HepG2 (cell line): ENCODE results near the gene SPTBN2. TPM values are rescaled to one million over a fixed set of nuclear protein-coding genes. Genes with fewer than 3 reads are reported as not detected.

ENCODE experiments used
- ATAC-seq: fragments of 200-7000 bp; cut with Tn5 transposase; 3 replicates; pipeline ENCODE4 v1.9.1; 2020; ENCODE audit warnings: mild to moderate bottlenecking, moderate library complexity
- BruUV-seq: library from RNA; stranded (reverse); fragments of 400-500 nt; replicated peaks from 2 replicates; lab custom pipeline; 2021; lab: Mats Ljungman, UMichigan
- CTCF ChIA-PET: fragments of 300-600 bp; formaldehyde crosslinking; extraction: SDS; loops from one replicate; lab custom pipeline; 2021; ENCODE audit warnings: low total read pairs, inconsistent platforms, low intra/inter-chr PET ratio; lab: Yijun Ruan, JAX
- POLR2A ChIA-PET: fragments of 350-600 bp; sonication (Branson Sonifier 250); formaldehyde crosslinking; loops from one replicate; lab custom pipeline; 2020; ENCODE audit warnings: antibody characterized with exemption, inconsistent platforms; lab: Yijun Ruan, JAX
- DNase-seq: peaks from one replicate; pipeline ENCODE4 v3.0.0-alpha.2; 2015; ENCODE audit warnings: low spot score
- FAIRE-seq: peaks from 3 replicates; lab custom pipeline; 2011; peaks lifted over from hg19 to GRCh38; lab: Jason Lieb, UNC
- H2AFZ ChIP-seq: one replicate; pipeline ENCODE4 v1.6.1; 2011; ENCODE audit warnings: low read length, inconsistent platforms
- H3K27ac ChIP-seq: fragments of 300-600 bp; 3 replicates; pipeline ENCODE4 v1.8.0; 2011; ENCODE audit warnings: mixed run types, mild to moderate bottlenecking, mixed read lengths, low read length, inconsistent platforms; ENCODE audit not compliant: insufficient read depth; ENCODE audit errors: extremely low read length
- H3K27me3 ChIP-seq, 2 experiments: fragments of 200-600 bp in 1 of 2; 2 replicates in 1 of 2; 3 replicates in 1 of 2; pipeline versions ENCODE4 v1.6.0 to v1.8.0; 2011; ENCODE audit warnings: low read length in 2 of 2, mild to moderate bottlenecking in 2 of 2, moderate library complexity in 2 of 2, inconsistent platforms in 1 of 2; ENCODE audit not compliant: insufficient read depth in 2 of 2, control insufficient read depth in 1 of 2
- H3K36me3 ChIP-seq, 2 experiments: fragments of 200-600 bp in 1 of 2; replicated peaks in 1 of 2; 2 replicates in 1 of 2; 3 replicates in 1 of 2; pipeline versions ENCODE4 v1.5.1 to v1.8.0; 2011; ENCODE audit warnings: low read length in 2 of 2, inconsistent platforms in 1 of 2; ENCODE audit not compliant: insufficient read depth in 2 of 2, control insufficient read depth in 1 of 2
- H3K4me1 ChIP-seq: 2 replicates; pipeline ENCODE4 v1.5.1; 2012; ENCODE audit warnings: low read length, inconsistent platforms; ENCODE audit not compliant: insufficient read depth
- H3K4me2 ChIP-seq: 2 replicates; pipeline ENCODE4 v1.6.0; 2011; ENCODE audit warnings: low read depth, low read length, inconsistent platforms
- H3K4me3 ChIP-seq, 3 experiments: fragments of 200-600 bp in 1 of 3; sonication (generic), shearing (Covaris generic) in 1 of 3; replicated peaks in 1 of 3; 2 replicates each; pipeline ENCODE4 v1.5.1; 2011 to 2016; ENCODE audit warnings: low read length in 3 of 3, inconsistent platforms in 2 of 3, low read depth in 2 of 3, mild to moderate bottlenecking in 2 of 3, control low read depth in 1 of 3, mixed read lengths in 1 of 3; ENCODE audit not compliant: insufficient read depth in 1 of 3
- H3K79me2 ChIP-seq: one replicate; pipeline ENCODE4 v1.6.1; 2011; ENCODE audit warnings: low read length, inconsistent platforms; ENCODE audit not compliant: insufficient read depth
- H3K9ac ChIP-seq: 2 replicates; pipeline ENCODE4 v1.6.0; 2011; ENCODE audit warnings: mild to moderate bottlenecking, low read depth, low read length, inconsistent platforms; ENCODE audit not compliant: insufficient read depth
- H3K9me3 ChIP-seq: 2 replicates; pipeline ENCODE4 v1.5.1; 2012; ENCODE audit warnings: mild to moderate bottlenecking, low read length
- H4K20me1 ChIP-seq: 2 replicates; pipeline ENCODE4 v1.6.0; 2011; ENCODE audit warnings: inconsistent platforms, mild to moderate bottlenecking, low read length, moderate library complexity; ENCODE audit not compliant: insufficient read depth
- AGO2 ChIP-seq: fragments of 200-400 bp; formaldehyde crosslinking; optimal IDR thresholded peaks from 2 replicates; pipeline ENCODE3; 2017; ENCODE audit warnings: mild to moderate bottlenecking, low read depth, low read length, moderate library complexity
- HNRNPLL ChIP-seq: fragments of 200-400 bp; formaldehyde crosslinking; IDR thresholded peaks from 2 replicates; pipeline ENCODE4 v1.6.1; 2017; ENCODE audit warnings: mild to moderate bottlenecking, low read depth, low read length; ENCODE audit not compliant: poor library complexity, severe bottlenecking
- POLR2A ChIP-seq, 2 experiments: IDR thresholded peaks; 2 replicates each; pipeline ENCODE4 v1.6.1; 2011; ENCODE audit warnings: low read depth in 2 of 2, low read length in 2 of 2, mild to moderate bottlenecking in 1 of 2, moderate library complexity in 1 of 2; ENCODE audit not compliant: insufficient read depth in 1 of 2
- POLR2AphosphoS2 ChIP-seq: IDR thresholded peaks from 2 replicates; pipeline ENCODE4 v1.6.1; 2011; ENCODE audit warnings: low read depth, low read length, improper control_type of control experiment
- PRPF4 ChIP-seq: fragments of 200-400 bp; formaldehyde crosslinking; IDR thresholded peaks from 2 replicates; pipeline ENCODE4 v1.6.1; 2016; ENCODE audit warnings: low read length, low read depth; ENCODE audit not compliant: poor library complexity, severe bottlenecking
- RBFOX2 ChIP-seq: fragments of 200-400 bp; formaldehyde crosslinking; IDR thresholded peaks from 2 replicates; pipeline ENCODE4 v1.6.1; 2017; ENCODE audit warnings: low read depth, mild to moderate bottlenecking, low read length
- RBM22 ChIP-seq: fragments of 200-400 bp; formaldehyde crosslinking; optimal IDR thresholded peaks from 2 replicates; pipeline ENCODE3; 2017; ENCODE audit warnings: mild to moderate bottlenecking, low read length, moderate library complexity
- ZBTB38 ChIP-seq: sonication (generic); formaldehyde crosslinking; IDR thresholded peaks from 2 replicates; pipeline ENCODE4 v1.5.1; 2020; ENCODE audit warnings: mild to moderate bottlenecking, missing genetic modification reagents
- ZNF160 ChIP-seq: sonication (generic); formaldehyde crosslinking; IDR thresholded peaks from 2 replicates; pipeline ENCODE4 v1.8.0; 2022; ENCODE audit warnings: mild to moderate bottlenecking, inconsistent platforms, missing genetic modification reagents
- ZNF317 ChIP-seq: sonication (generic); formaldehyde crosslinking; IDR thresholded peaks from 2 replicates; pipeline ENCODE4 v1.5.0; 2020; ENCODE audit warnings: mild to moderate bottlenecking, missing genetic modification reagents
- ZNF543 ChIP-seq: sonication (generic); formaldehyde crosslinking; IDR thresholded peaks from 2 replicates; pipeline ENCODE4 v1.4.0; 2020; ENCODE audit warnings: mild to moderate bottlenecking, missing genetic modification reagents
- WGBS: methylation state at CpG from one replicate; pipeline ENCODE4 v1.1.6; 2017; ENCODE audit warnings: low lambda C conversion rate; 5-methylcytosine and 5-hydroxymethylcytosine counted together
- in situ Hi-C: cut with HindIII; loops from 2 replicates; pipeline ENCODE4 v1.10.0; 2017; ENCODE audit warnings: low pct_unique_long_range_greater_than_20kb; ENCODE audit not compliant: extremely low pct_ligation_motif_present
- intact Hi-C: fragments of 100-400 bp; cut with micrococcal nuclease; formaldehyde crosslinking; loops from one replicate; pipeline ENCODE4 v1.10.0; 2022; ENCODE audit not compliant: unreplicated experiment
- polyA plus RNA-seq, 8 experiments: library from polyadenylated mRNA; depleted of rRNA in 3 of 8; stranded (reverse) in 7 of 8; unstranded in 1 of 8; fragments of >200 nt; fragmentation: Illumina TruSeq in 4 of 8; extraction: Trizol in 4 of 8; gene quantifications; 2 replicates each; pipeline versions ENCODE4 v1.2.1 to v1.2.3, GENCODE V29; 2011 to 2016; ENCODE audit warnings: low read depth in 4 of 8, missing spikeins in 1 of 8, mixed read lengths in 1 of 8; ENCODE audit not compliant: insufficient read depth in 1 of 8
- total RNA-seq, 5 experiments: library from RNA; depleted of rRNA; stranded (reverse); fragments of >200 nt; fragmentation: Illumina TruSeq; extraction: Trizol; gene quantifications; 2 replicates each; pipeline ENCODE4 v1.2.3, GENCODE V29; 2016; ENCODE audit warnings: low read depth in 1 of 5
- TF ChIP-seq, protein P1 (sequence below): fragments of 450-650 bp; IDR thresholded peaks from 2 replicates; pipeline ENCODE4 v1.6.1; 2016
- TF ChIP-seq, protein P2 (sequence below): sonication (generic); formaldehyde crosslinking; IDR thresholded peaks from 2 replicates; pipeline ENCODE4 v1.4.0; 2020; ENCODE audit warnings: missing genetic modification reagents
- TF ChIP-seq, protein P3 (sequence below): sonication (generic); formaldehyde crosslinking; IDR thresholded peaks from 2 replicates; pipeline ENCODE4 v1.8.1; 2023; ENCODE audit warnings: missing genetic modification reagents, mild to moderate bottlenecking, borderline replicate concordance

Gene SPTBN2
- total and polyA plus RNA-seq, 2 of the 13 experiments (the other 11 are each of a cell fraction or from before 2014, with no cell fraction given): 0.65 to 4.0 TPM

DNA sequence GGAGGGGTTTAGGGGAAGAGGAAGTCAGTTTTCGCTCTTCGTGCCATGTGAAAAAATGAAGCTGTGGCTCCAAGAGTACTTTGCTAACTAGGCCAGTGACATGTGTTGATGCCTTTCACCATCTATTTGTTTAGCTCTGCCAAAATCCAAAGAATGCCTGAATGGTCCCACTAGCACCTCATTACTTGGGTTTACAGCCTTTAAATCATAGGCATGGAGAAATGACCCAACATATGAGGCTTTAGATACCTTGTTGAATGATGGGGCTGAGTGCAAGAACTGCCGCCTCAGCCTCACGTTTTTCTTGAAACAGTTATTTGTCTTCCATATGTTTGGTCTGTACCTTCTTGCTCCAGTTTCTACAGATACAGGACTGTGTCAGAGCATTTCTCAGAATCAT is 82.2 kb downstream of the SPTBN2 start:
- H3K27me3 ChIP-seq: no peaks in the 10 kb centered on the region
- H3K9ac ChIP-seq: no peak overlapping the region
- peaks cover 49% of the 10 kb centered on the region for H3K4me1 ChIP-seq
- ChIA-PET CTCF (no interaction called here), POLR2A (interaction anchor here (0.6 to 4.5 kb wide), 2 partner anchors 8 to 336 kb away, joined by 3 to 43 read pairs; partner anchors contain the start of gene RBM4)
- ATAC-seq (no peak), DNase-seq (no peak), FAIRE-seq (no peak)
- H3K4me2 ChIP-seq: no peak overlapping the region
- TF ChIP-seq ZNF160 (no peak), POLR2A (IDR thresholded peaks at IDR 0.05; ENCODE audit: insufficient read depth in 1 of 2, low read depth in 2 of 2, low read length in 2 of 2) (0 out of 4 replicates have a peak, but pooled peaks of 1 of the 2 experiments have one; percentile 17)
- TSS peak; percentile 4 for BruUV-seq
- H3K4me3 ChIP-seq: no peak overlapping the region
- peaks cover 20 to 69% of the 10 kb centered on the region in 2 experiments for H3K36me3 ChIP-seq
- H3K9me3 ChIP-seq: no peaks in the 10 kb centered on the region
- H4K20me1 ChIP-seq: peaks cover 56% of the 10 kb centered on the region
- no peak overlapping the region for H2AFZ ChIP-seq
- peaks cover 54% of the 10 kb centered on the region for H3K79me2 ChIP-seq
- intact Hi-C loops (no loop called here), in situ Hi-C loops (no loop called here)
- 98% methylated on average over 4 of the region's 4 CpGs for WGBS
- H3K27ac ChIP-seq: no peak overlapping the region

DNA sequence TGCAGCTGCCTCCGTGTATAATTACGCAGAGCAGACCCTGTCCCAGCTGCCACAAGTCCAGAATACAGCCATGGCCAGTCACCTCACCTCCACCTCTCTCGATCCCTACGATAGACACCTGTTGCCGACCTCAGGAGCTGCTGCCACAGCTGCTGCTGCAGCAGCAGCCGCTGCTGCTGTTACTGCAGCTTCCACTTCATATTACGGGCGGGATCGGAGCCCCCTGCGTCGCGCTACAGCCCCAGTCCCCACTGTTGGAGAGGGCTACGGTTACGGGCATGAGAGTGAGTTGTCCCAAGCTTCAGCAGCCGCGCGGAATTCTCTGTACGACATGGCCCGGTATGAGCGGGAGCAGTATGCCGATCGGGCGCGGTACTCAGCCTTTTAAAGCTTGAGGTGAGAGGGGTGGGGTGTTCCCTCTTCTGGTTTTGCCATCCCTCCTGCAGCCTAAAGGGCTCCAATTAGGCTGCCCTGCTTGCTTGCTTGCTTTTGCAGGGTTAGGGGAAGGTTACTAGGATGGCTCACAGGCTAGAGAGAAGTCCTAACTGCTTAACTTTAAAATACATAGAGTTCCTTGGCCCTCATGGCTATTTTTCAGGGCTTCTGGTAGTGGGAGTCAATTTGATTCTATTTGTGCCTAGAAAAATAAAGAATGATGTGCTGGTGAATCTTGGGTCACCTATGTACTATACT is 85.1 kb downstream of the SPTBN2 start:
- POLR2A ChIA-PET: interaction anchor here (0.7 kb wide), 1 partner anchor 27 kb away, joined by 3 read pairs; the partner anchor contains the start of gene RBM14

More for the DNA sequence above, 85.1 kb downstream of the SPTBN2 start:
- Histone ChIP-seq H3K27me3 (no peaks in the 10 kb centered on the region; a peak in 1 of 5 replicates), H3K9me3 (no peaks in the 10 kb centered on the region), H3K4me2 (peak overlapping the region; percentile 13; the same call in 1 of the 2 replicates), H3K36me3 (peaks cover 20 to 66% of the 10 kb centered on the region in 2 experiments), H3K27ac (no peak overlapping the region), H3K4me1 (peaks cover 64% of the 10 kb centered on the region), H3K9ac (no peak overlapping the region), H4K20me1 (peaks cover 78% of the 10 kb centered on the region), H3K4me3 (no peak overlapping the region), H3K79me2 (peaks cover 80% of the 10 kb centered on the region), H2AFZ (no peak overlapping the region)
- no TSS peak for BruUV-seq
- no peak for FAIRE-seq
- ATAC-seq: no peak
- intact Hi-C loops: no loop called here
- no peak for DNase-seq
- peak; percentile 54 for TF ChIP-seq RBFOX2
- 0 out of 2 replicates have a peak, but pooled peaks have one; percentile 32 for TF ChIP-seq POLR2AphosphoS2
- TF ChIP-seq, protein P1, sequence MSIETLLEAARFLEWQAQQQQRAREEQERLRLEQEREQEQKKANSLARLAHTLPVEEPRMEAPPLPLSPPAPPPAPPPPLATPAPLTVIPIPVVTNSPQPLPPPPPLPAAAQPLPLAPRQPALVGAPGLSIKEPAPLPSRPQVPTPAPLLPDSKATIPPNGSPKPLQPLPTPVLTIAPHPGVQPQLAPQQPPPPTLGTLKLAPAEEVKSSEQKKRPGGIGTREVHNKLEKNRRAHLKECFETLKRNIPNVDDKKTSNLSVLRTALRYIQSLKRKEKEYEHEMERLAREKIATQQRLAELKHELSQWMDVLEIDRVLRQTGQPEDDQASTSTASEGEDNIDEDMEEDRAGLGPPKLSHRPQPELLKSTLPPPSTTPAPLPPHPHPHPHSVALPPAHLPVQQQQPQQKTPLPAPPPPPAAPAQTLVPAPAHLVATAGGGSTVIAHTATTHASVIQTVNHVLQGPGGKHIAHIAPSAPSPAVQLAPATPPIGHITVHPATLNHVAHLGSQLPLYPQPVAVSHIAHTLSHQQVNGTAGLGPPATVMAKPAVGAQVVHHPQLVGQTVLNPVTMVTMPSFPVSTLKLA: no peak
- no peak for TF ChIP-seq ZNF543 (CRISPR knock-in tag)
- TF ChIP-seq ZBTB38 (CRISPR knock-in tag): peak; percentile 93
- TF ChIP-seq, protein P2, sequence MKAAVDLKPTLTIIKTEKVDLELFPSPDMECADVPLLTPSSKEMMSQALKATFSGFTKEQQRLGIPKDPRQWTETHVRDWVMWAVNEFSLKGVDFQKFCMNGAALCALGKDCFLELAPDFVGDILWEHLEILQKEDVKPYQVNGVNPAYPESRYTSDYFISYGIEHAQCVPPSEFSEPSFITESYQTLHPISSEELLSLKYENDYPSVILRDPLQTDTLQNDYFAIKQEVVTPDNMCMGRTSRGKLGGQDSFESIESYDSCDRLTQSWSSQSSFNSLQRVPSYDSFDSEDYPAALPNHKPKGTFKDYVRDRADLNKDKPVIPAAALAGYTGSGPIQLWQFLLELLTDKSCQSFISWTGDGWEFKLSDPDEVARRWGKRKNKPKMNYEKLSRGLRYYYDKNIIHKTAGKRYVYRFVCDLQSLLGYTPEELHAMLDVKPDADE: no peak
- TF ChIP-seq, protein P3, sequence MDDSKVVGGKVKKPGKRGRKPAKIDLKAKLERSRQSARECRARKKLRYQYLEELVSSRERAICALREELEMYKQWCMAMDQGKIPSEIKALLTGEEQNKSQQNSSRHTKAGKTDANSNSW: no peak
- TF ChIP-seq ZNF317 (CRISPR knock-in tag): no peak
- peak in 1 of 2 experiments; percentile 33; a peak in 2 of 4 replicates for TF ChIP-seq POLR2A (IDR thresholded peaks at IDR 0.05; ENCODE audit: insufficient read depth in 1 of 2, low read depth in 2 of 2, low read length in 2 of 2)
- peak; percentile 93 for TF ChIP-seq AGO2
- TF ChIP-seq RBM22: peak; percentile 60
- peak; percentile 18 for TF ChIP-seq PRPF4
- TF ChIP-seq HNRNPLL: peak; percentile 23
- WGBS: 97% methylated on average over 24 of the region's 24 CpGs
- in situ Hi-C loops: no loop called here
- CTCF ChIA-PET: no interaction called here
